Hepatocyte (in vitro differentiated cells): ENCODE results near the gene TBCEL.

Source experiments
- CTCF ChIP-seq: fragments of 200-600 bp; sonication (generic); IDR thresholded peaks from 2 replicates; pipeline ENCODE4 v1.5.1; 2016; ENCODE audit warnings: antibody characterized with exemption, mild to moderate bottlenecking; ENCODE audit not compliant: poor library complexity
- EZH2 ChIP-seq: fragments of 200-600 bp; sonication (generic); IDR thresholded peaks from 2 replicates; pipeline ENCODE4 v1.6.1; 2016; ENCODE audit warnings: antibody characterized with exemption, mild to moderate bottlenecking, borderline replicate concordance

- TF ChIP-seq EZH2 = no peak
- TF ChIP-seq CTCF = no peak
Observed at GRCh38 chr11:121099364-121099763, 75.5 kb downstream of the TBCEL start.
